Inflammatory macrophage treated with lipopolysaccharide for 4 hours (primary cell): Measurements from ENCODE around the gene CASKIN2.
"Not testable (repeated sequence)": the region's sequence is repeated elsewhere in the genome, so short reads cannot be mapped to it uniquely, and the experiment has no call there.

Experiments used
- DNase-seq: peaks from one replicate; pipeline ENCODE4 v3.0.0-alpha.2; 2020

Gene CASKIN2

DNA sequence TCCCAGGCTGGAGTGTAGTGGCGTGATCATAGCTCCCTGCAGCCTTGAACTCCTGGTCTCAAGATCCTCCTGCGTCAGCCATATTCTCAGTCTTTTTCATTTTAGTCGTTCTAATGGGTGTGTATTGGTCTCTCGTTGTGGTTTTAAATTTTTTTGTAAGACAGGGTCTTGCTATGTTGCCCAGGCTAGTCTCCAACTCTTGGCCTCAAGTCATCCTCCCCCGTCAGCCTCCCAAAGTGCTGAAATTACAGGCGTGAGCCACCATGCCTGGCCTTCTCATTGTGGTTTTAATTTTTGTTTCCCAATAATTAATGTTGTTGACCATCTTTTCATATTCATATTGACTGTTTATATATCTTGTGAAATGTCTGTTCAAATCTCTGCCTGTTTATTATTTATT lies 50.3 kb downstream of the CASKIN2 start:
- DNase-seq = no peak

GRCh38 chr17:75463603-75464002 lies 51.7 kb downstream of the CASKIN2 start:
- DNase-seq = no peak

- DNase-seq = peak; percentile 27
Measured at GRCh38 chr17:75460295-75460694, 55.0 kb downstream of the CASKIN2 start.

- peak; percentile 80 for DNase-seq
Measured at GRCh38 chr17:75459590-75460267, 55.6 kb downstream of the CASKIN2 start.

GRCh38 chr17:75459246-75459589 lies 56.1 kb downstream of the CASKIN2 start:
- DNase-seq = peak; percentile 1

DNA sequence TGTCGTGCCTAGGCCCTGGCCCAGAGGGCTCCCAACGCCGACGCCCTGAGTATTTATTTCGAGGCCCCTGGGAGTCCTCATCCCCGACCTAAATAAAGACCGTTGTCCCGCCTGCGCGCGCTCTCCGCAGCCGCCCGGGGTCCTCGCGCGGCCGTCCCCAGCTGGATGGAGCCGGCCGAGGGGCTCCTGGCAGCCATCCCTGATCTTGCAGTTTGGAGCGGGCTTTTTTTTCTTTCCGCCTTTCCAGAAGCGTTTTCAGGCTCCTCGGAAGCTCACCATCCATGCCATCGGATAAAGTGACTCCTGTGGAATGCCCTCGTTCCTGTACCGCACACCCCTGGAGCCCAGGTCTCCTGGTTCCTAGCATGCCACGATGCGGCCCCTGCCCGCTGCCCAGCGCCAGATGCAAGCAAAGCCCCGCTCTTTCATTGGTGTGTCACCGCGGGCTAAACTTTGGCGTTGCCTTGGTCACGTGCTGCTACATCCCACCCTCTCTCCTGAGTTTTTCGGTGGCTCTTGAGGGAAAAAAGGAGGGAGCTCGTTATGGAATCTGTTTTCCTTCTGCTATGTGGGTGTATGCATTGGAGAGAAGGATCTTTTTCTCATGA lies 58.2 kb downstream of the CASKIN2 start:
- DNase-seq = no peak

GRCh38 chr17:75456417-75457046 lies 58.8 kb downstream of the CASKIN2 start, which contains the start of gene TMEM94:
TSS of gene TMEM94 (plus strand) at chr17:75456635. CDS start at chr17:75471906, 15,271 bp downstream.
- DNase-seq = peak; percentile 98

- DNase-seq = no peak
Measured at GRCh38 chr17:75456039-75456416, 59.3 kb downstream of the CASKIN2 start.

DNA sequence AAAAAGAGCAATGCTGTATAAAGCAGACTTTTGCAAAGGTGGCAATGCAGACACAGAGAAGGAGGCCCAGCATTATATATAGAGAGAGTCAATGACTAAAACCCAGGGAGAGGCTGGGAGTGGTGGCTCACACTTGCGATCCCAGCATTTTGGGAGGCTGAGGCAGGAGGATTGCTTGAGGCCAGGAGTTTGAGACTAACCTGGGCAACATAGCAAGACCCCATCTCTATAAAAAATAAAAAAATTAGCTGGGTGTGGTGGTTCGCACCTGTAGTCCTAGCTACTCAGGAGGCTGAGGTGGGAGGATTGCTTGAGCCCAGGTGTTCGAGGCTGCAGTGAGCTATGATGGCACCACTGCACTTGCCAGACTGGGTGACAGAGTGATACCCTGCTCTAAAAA lies 60.7 kb downstream of the CASKIN2 start:
- not testable (repeated sequence) for DNase-seq

- no peak for DNase-seq
Measured at GRCh38 chr17:75454193-75454592, 61.1 kb downstream of the CASKIN2 start.

- DNase-seq = no peak
Measured at GRCh38 chr17:75450270-75450669, 65.1 kb downstream of the CASKIN2 start.
